CD4-positive, CD25-positive, alpha-beta regulatory T cell (primary cell): ENCODE results near the gene PADI1. TPM values are rescaled to one million over a fixed set of nuclear protein-coding genes. Genes with fewer than 3 reads are reported as not detected.

ENCODE experiments used
- ATAC-seq, 2 donors: fragments of 150-1000 bp; cut with Tn5 transposase; one replicate each; pipeline ENCODE4 v1.10.0; 2021; ENCODE audit warnings: low read depth in 2 of 2, moderate number of reproducible peaks in 2 of 2, moderate library complexity in 1 of 2
- DNase-seq, 3 donors: peaks; one replicate each; pipeline versions ENCODE4 v3.0.0 to v3.0.0-alpha.2; 2012 to 2022; ENCODE audit warnings: mixed read lengths in 1 of 3
- H3K27ac ChIP-seq: one replicate; pipeline ENCODE4 v1.7.0; 2013; ENCODE audit warnings: mild to moderate bottlenecking, low read length; ENCODE audit not compliant: insufficient read depth, poor library complexity, severe bottlenecking
- H3K27me3 ChIP-seq: one replicate; pipeline ENCODE4 v1.7.0; 2013; ENCODE audit warnings: low read length; ENCODE audit not compliant: control insufficient read depth, insufficient read depth
- H3K36me3 ChIP-seq: one replicate; pipeline ENCODE4 v1.7.0; 2013; ENCODE audit warnings: mild to moderate bottlenecking, low read length, moderate library complexity; ENCODE audit not compliant: control insufficient read depth, insufficient read depth
- H3K4me1 ChIP-seq: 2 replicates; pipeline ENCODE4 v1.7.0; 2013; ENCODE audit warnings: mild to moderate bottlenecking, low read length; ENCODE audit not compliant: insufficient read depth, control insufficient read depth, poor library complexity, severe bottlenecking
- H3K4me3 ChIP-seq: one replicate; pipeline ENCODE4 v1.7.0; 2013; ENCODE audit warnings: low read depth, mild to moderate bottlenecking, low read length, moderate library complexity
- H3K9me3 ChIP-seq, 2 experiments: 1 replicate in 1 of 2; 2 replicates in 1 of 2; pipeline ENCODE4 v1.7.0; 2013; ENCODE audit warnings: low read length in 2 of 2, mild to moderate bottlenecking in 1 of 2, moderate library complexity in 1 of 2; ENCODE audit not compliant: control insufficient read depth in 2 of 2
- H3K27ac Mint-ChIP-seq, 3 donors: one replicate each; pipeline ENCODE4 v1.8.0; 2020 to 2022; ENCODE audit warnings: mild to moderate bottlenecking in 3 of 3, mixed read lengths in 3 of 3, moderate library complexity in 2 of 3
- H3K27me3 Mint-ChIP-seq: one replicate; pipeline ENCODE4 v1.8.0; 2022; ENCODE audit warnings: mild to moderate bottlenecking, mixed read lengths
- H3K36me3 Mint-ChIP-seq: one replicate; pipeline ENCODE4 v1.8.0; 2020; ENCODE audit warnings: mixed read lengths
- H3K4me1 Mint-ChIP-seq, 4 donors: one replicate each; pipeline ENCODE4 v1.8.0; 2020 to 2022; ENCODE audit warnings: mixed read lengths in 4 of 4, mild to moderate bottlenecking in 1 of 4
- H3K4me3 Mint-ChIP-seq, 4 donors: one replicate each; pipeline ENCODE4 v1.8.0; 2020 to 2022; ENCODE audit warnings: mild to moderate bottlenecking in 4 of 4, mixed read lengths in 4 of 4, moderate library complexity in 3 of 4
- H3K9me3 Mint-ChIP-seq, 7 donors: one replicate each; pipeline ENCODE4 v1.8.0; 2020 to 2022; ENCODE audit warnings: mixed read lengths in 7 of 7, mild to moderate bottlenecking in 3 of 7, moderate library complexity in 2 of 7
- polyA plus RNA-seq, 4 donors: library from polyadenylated mRNA; unstranded; fragments of 300-500 nt; fragmentation: Illumina TruSeq; gene quantifications; one replicate each; pipeline ENCODE4 v1.2.3, GENCODE V29; 2021
- total RNA-seq: library from RNA; stranded (reverse); gene quantifications from one replicate; pipeline ENCODE4 v1.2.3, GENCODE V29; 2022

PADI1 gene
- total and polyA plus RNA-seq, 5 donors from 2014 or later, result not detected

DNA sequence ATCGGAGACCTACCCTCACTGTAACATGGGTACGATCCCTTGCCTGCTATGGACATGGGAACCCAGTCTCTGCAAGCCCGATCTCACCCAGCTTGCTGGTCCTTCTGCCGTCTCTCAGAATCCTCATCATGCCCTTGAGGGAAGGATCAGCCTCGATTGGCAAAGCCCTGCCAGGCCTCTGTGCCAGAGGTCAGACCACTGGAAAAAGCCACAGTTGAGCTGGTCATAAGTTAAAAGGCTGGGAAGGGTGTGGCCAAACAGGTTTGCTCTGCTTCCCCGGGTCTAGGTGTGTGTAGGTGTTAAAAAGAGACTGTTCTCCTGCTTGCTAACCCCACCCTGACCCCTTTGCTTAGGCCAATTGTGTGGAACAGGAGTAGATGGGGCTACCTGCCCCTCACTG, 24.5 kb downstream of the PADI1 start:
- Mint-ChIP-seq H3K36me3 (no peaks in the 10 kb centered on the region), H3K27ac (no peak overlapping the region), H3K4me1 (no peaks in the 10 kb centered on the region), H3K9me3 (no peaks in the 10 kb centered on the region), H3K27me3 (no peaks in the 10 kb centered on the region), H3K4me3 (no peak overlapping the region)
- no peaks in the 10 kb centered on the region for H3K9me3 ChIP-seq
- H3K27ac ChIP-seq, result no peak overlapping the region
- no peak for ATAC-seq
- no peak overlapping the region for H3K4me3 ChIP-seq
- no peaks in the 10 kb centered on the region for H3K27me3 ChIP-seq
- DNase-seq, result no peak
- no peaks in the 10 kb centered on the region for H3K36me3 ChIP-seq
- no peaks in the 10 kb centered on the region for H3K4me1 ChIP-seq

DNA sequence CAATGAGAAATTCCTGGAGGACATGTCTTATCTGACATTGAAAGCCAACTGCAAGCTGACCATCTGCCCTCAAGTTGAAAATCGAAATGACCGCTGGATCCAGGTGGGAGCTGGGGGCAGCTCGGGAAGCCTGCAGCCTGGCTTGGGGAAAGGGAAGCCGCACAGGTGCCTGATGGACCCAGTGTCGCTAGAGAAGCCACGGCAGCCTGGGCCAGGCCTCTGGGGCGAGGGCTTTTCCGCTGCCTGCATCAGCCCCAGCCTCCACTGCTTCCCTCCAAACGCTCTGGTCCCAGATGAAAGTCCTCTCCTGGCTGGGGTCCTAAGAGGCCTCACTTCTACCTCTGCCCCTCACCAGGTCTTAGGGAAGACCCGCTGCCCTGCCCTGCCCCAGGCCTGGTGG, 25.2 kb downstream of the PADI1 start:
- no peaks in the 10 kb centered on the region for H3K9me3 Mint-ChIP-seq

DNA sequence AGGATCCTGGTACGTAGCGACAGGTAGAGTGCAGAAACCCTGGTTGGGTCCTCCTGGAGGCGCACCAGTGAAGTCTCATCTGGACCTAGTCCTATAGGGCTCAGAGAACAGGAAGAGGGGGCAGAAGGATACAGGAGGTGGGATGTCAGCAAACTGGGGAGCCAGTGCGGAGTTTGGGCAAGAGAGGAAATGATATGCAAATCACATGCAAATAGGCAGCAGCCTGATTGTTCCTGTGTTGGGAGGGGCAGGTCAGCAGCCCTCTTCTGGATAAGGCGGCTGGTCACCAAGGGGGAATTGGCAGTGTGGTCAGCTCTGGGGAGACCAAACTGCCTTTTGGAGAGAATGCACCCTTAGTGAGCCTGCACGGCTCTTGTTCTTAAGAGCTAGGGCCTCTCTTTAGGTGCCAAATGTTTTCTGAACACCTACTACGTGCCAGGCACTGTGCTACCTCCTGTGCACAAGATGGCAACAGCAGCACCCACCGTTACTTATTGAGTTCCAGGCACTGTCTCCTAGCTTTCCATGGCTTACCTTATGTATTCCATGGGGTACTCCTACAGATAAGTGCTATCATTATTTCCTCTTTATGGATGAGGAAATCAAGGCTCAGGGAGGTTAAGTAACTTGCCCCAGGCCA, 25.9 kb downstream of the PADI1 start:
- H3K4me1 ChIP-seq, result no peaks in the 10 kb centered on the region
- no peak for DNase-seq
- ATAC-seq, result no peak
- Mint-ChIP-seq H3K4me3 (no peak overlapping the region), H3K27me3 (no peaks in the 10 kb centered on the region), H3K9me3 (no peaks in the 10 kb centered on the region), H3K27ac (peak overlapping the region in 1 of 3 donors; percentile 56), H3K36me3 (no peaks in the 10 kb centered on the region), H3K4me1 (no peaks in the 10 kb centered on the region)
- H3K27ac ChIP-seq, result no peak overlapping the region
- H3K27me3 ChIP-seq, result no peaks in the 10 kb centered on the region
- H3K4me3 ChIP-seq, result no peak overlapping the region
- H3K36me3 ChIP-seq, result no peaks in the 10 kb centered on the region
- H3K9me3 ChIP-seq, result no peaks in the 10 kb centered on the region

More for the DNA sequence above, 25.2 kb downstream of the PADI1 start:
- H3K27me3 ChIP-seq, result no peaks in the 10 kb centered on the region
- no peaks in the 10 kb centered on the region for H3K36me3 ChIP-seq
- H3K9me3 ChIP-seq, result no peaks in the 10 kb centered on the region
- ATAC-seq (no peak), DNase-seq (no peak)
- H3K4me1 ChIP-seq, result no peaks in the 10 kb centered on the region
- Mint-ChIP-seq H3K27ac (no peak overlapping the region), H3K4me1 (no peaks in the 10 kb centered on the region), H3K4me3 (no peak overlapping the region), H3K27me3 (no peaks in the 10 kb centered on the region), H3K36me3 (no peaks in the 10 kb centered on the region)
- H3K4me3 ChIP-seq, result no peak overlapping the region
- H3K27ac ChIP-seq, result no peak overlapping the region

DNA sequence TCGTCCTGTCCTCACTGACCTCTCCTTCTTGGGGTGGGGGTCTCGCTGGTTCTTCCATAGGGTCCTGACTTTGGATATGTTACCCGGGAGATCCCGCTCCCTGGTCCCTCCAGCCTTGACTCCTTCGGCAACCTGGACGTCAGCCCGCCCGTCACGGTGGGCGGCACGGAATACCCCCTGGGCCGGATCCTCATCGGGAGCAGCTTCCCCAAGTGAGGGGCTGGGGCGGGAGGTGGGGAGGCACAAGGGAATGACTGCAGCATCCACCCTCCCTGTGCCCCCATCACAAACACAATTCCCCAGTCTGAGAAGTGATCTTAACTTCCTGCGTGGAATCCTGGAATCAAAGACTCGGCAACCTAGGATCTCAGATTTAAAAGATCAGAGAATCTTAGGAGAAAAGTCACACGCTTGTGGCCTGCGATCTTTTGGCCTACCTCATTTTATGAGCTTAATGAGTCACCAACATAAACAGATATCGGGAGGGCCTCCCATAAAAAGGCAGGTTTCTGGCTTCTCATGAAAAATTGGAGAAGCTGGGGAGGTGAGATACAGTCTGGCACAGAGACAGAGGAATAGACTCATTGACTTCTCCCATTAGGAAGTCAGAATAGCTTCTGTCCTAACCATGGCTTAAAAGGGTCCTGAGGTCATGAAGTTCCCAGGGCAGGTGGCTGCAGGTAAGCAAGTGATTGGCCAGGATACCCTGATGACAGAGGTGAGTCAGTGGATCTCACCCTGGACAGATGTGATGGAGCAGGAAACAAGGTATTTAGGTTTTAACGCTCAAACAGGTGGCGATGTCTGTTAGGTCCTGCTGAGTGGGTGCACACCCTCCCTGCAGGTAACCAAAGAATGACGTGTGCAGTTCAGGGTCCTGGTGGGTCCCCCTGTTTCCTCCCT, 28.1 kb downstream of the PADI1 start:
- H3K36me3 Mint-ChIP-seq, result no peaks in the 10 kb centered on the region
- DNase-seq (no peak), ATAC-seq (no peak)
- Histone ChIP-seq H3K36me3 (no peaks in the 10 kb centered on the region), H3K27me3 (no peaks in the 10 kb centered on the region), H3K4me3 (no peak overlapping the region), H3K9me3 (no peaks in the 10 kb centered on the region), H3K27ac (no peak overlapping the region), H3K4me1 (no peaks in the 10 kb centered on the region)
- no peak overlapping the region for H3K27ac Mint-ChIP-seq
- peaks cover 0 to 5% (median under 1%) of the 10 kb centered on the region in 4 donors for H3K4me1 Mint-ChIP-seq
- no peaks in the 10 kb centered on the region for H3K27me3 Mint-ChIP-seq
- no peak overlapping the region for H3K4me3 Mint-ChIP-seq
- H3K9me3 Mint-ChIP-seq, result no peaks in the 10 kb centered on the region

- Mint-ChIP-seq H3K36me3 (no peaks in the 10 kb centered on the region), H3K4me1 (peaks cover 0 to 5% (median under 1%) of the 10 kb centered on the region in 4 donors), H3K27me3 (no peaks in the 10 kb centered on the region), H3K9me3 (no peaks in the 10 kb centered on the region), H3K27ac (no peak overlapping the region), H3K4me3 (no peak overlapping the region)
- Histone ChIP-seq H3K27ac (no peak overlapping the region), H3K9me3 (no peaks in the 10 kb centered on the region), H3K36me3 (no peaks in the 10 kb centered on the region), H3K4me3 (no peak overlapping the region), H3K4me1 (no peaks in the 10 kb centered on the region), H3K27me3 (no peaks in the 10 kb centered on the region)
- DNase-seq (no peak), ATAC-seq (peak in 1 of 2 donors; percentile 19)
These were observed 28.9 kb downstream of the PADI1 start for GRCh38 chr1:17233675-17234320.

- Histone ChIP-seq H3K27me3 (no peaks in the 10 kb centered on the region), H3K9me3 (no peaks in the 10 kb centered on the region), H3K36me3 (no peaks in the 10 kb centered on the region), H3K4me1 (no peaks in the 10 kb centered on the region), H3K27ac (no peak overlapping the region), H3K4me3 (no peak overlapping the region)
- Mint-ChIP-seq H3K27me3 (no peaks in the 10 kb centered on the region), H3K36me3 (no peaks in the 10 kb centered on the region), H3K9me3 (no peaks in the 10 kb centered on the region), H3K4me3 (no peak overlapping the region), H3K27ac (no peak overlapping the region), H3K4me1 (peaks cover 0 to 5% (median under 1%) of the 10 kb centered on the region in 4 donors)
- DNase-seq (no peak), ATAC-seq (no peak)
These were observed 29.5 kb downstream of the PADI1 start for GRCh38 chr1:17234405-17234804.

DNA sequence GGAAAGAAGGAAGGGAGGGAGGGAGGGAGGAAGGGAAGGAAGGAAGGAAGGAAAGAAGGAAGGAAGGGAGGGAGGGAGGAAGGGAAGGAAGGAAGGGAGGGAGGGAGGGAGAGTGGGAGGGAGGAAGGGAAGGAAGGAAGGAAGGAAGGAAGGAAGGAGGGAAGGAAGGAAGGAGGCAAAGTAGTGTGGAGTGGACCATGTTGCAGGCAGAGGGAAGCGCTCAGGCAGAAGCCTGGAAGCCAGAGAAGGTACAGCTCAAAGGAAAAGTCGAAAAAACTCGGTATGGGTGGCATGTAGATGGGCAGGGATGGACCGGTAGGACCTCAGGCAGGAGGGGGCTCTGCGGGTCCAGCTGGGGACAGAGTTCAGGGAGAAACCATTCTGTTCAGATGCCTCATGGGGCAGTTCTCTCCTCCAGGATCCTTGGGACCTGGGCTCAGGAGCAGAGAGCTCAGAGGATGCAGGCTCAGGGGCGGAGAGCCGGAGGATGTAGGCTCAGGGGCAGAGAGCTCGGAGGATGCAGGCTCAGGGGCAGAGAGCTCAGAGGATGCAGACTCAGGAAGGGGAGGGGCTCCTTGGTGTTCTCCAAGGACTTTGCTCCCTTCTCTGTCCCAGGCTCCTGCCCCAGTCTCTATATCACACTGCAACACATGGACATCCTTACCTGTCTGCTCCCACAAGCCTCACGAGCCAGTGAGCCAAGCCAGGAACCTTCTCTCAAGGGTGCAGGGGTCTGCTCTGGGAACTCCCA, 30.4 kb downstream of the PADI1 start:
- no peak overlapping the region for H3K27ac Mint-ChIP-seq

More for the DNA sequence above, 30.4 kb downstream of the PADI1 start:
- Histone ChIP-seq H3K4me3 (no peak overlapping the region), H3K9me3 (no peaks in the 10 kb centered on the region), H3K27me3 (no peaks in the 10 kb centered on the region), H3K36me3 (no peaks in the 10 kb centered on the region), H3K27ac (no peak overlapping the region), H3K4me1 (no peaks in the 10 kb centered on the region)
- Mint-ChIP-seq H3K36me3 (no peaks in the 10 kb centered on the region), H3K27me3 (no peaks in the 10 kb centered on the region), H3K4me1 (peaks cover 0 to 5% (median under 1%) of the 10 kb centered on the region in 4 donors), H3K9me3 (no peaks in the 10 kb centered on the region), H3K4me3 (no peak overlapping the region)
- DNase-seq, result no peak
- no peak for ATAC-seq
